A549 (cell line): ENCODE results near the gene UBAC1.

Source experiments
- BHLHE40 ChIP-seq: IDR thresholded peaks from 2 replicates; pipeline ENCODE4 v1.6.1; 2012; ENCODE audit warnings: low read depth, low read length, inconsistent platforms
- CHD2 ChIP-seq: fragments of 150-350 bp; IDR thresholded peaks from 2 replicates; pipeline ENCODE4 v1.6.1; 2014; ENCODE audit warnings: low read length; ENCODE audit not compliant: partially characterized antibody
- CTCF ChIP-seq: fragments of >200 bp; sonication (Bioruptor Twin); formaldehyde crosslinking; IDR thresholded peaks from 3 replicates; pipeline ENCODE4 v1.5.1; 2016
- HES2 ChIP-seq: fragments of >200 bp; sonication (Bioruptor Twin); formaldehyde crosslinking; IDR thresholded peaks from 2 replicates; pipeline ENCODE4 v1.6.1; 2016
- MAFK ChIP-seq: fragments of 450-650 bp; IDR thresholded peaks from 2 replicates; pipeline ENCODE4 v1.6.1; 2014; ENCODE audit not compliant: partially characterized antibody
- POLR2A ChIP-seq: IDR thresholded peaks from 2 replicates; pipeline ENCODE4 v1.6.1; 2012; ENCODE audit warnings: mild to moderate bottlenecking, low read length
- RAD21 ChIP-seq, 2 experiments: fragments of >200 bp in 1 of 2; sonication (Bioruptor Twin) in 1 of 2; formaldehyde crosslinking in 1 of 2; IDR thresholded peaks in 1 of 2; conservative IDR thresholded peaks in 1 of 2; 2 replicates in 1 of 2; 3 replicates in 1 of 2; pipeline ENCODE4 v1.6.1; 2012 to 2018; ENCODE audit warnings: inconsistent platforms in 1 of 2
- USF2 ChIP-seq: fragments of 450-650 bp; IDR thresholded peaks from 2 replicates; pipeline ENCODE4 v1.6.1; 2014; ENCODE audit warnings: antibody characterized with exemption

GRCh38 chr9:135931349-135931820 lies 29.8 kb downstream of the UBAC1 start:
- TF ChIP-seq CTCF (no peak), CHD2 (no peak), POLR2A (no peak), MAFK (no peak), USF2 (no peak), RAD21 (conservative IDR thresholded peaks at IDR 0.05 in 1 of 2, IDR thresholded peaks at IDR 0.05 in 1 of 2) (no peak), HES2 (no peak), BHLHE40 (no peak)
